Hepatocyte (in vitro differentiated cells): ENCODE measurements around the gene CCDC192.

Experiments used
- CTCF ChIP-seq: fragments of 200-600 bp; sonication (generic); IDR thresholded peaks from 2 replicates; pipeline ENCODE4 v1.5.1; 2016; ENCODE audit warnings: antibody characterized with exemption, mild to moderate bottlenecking; ENCODE audit not compliant: poor library complexity
- EZH2 ChIP-seq: fragments of 200-600 bp; sonication (generic); IDR thresholded peaks from 2 replicates; pipeline ENCODE4 v1.6.1; 2016; ENCODE audit warnings: antibody characterized with exemption, mild to moderate bottlenecking, borderline replicate concordance

GRCh38 chr5:127885176-127885575 is 182.0 kb downstream of the CCDC192 start:
- TF ChIP-seq CTCF: no peak
- TF ChIP-seq EZH2: no peak
